Heart left ventricle (tissue), 16 donors: ENCODE measurements around the gene GPR137. TPM values are rescaled to one million over a fixed set of nuclear protein-coding genes. Genes with fewer than 3 reads are reported as not detected.
A peak's percentile ranks its signal among the peaks of the same experiment; 100 is the strongest.

Experiments
- ATAC-seq, 4 donors: fragments of 200-7000 bp; cut with Tn5 transposase; one replicate each; pipeline ENCODE4 v1.9.1; 2020 to 2022; ENCODE audit warnings: moderate library complexity in 4 of 4, mild to moderate bottlenecking in 3 of 4, moderate number of reproducible peaks in 1 of 4
- DNase-seq, 5 donors: peaks; one replicate each; pipeline ENCODE4 v3.0.0-alpha.2; 2020
- H3K27ac ChIP-seq, 12 donors: fragments of 200-600 bp; sonication (generic) in 4 of 12; one replicate each; pipeline versions ENCODE4 v1.5.0 to v1.8.0; 2016 to 2022; ENCODE audit warnings: mild to moderate bottlenecking in 2 of 12
- H3K27me3 ChIP-seq, 9 donors: fragments of 200-600 bp; sonication (generic) in 2 of 9; one replicate each; pipeline versions ENCODE4 v1.5.1 to v1.8.0; 2016 to 2022; ENCODE audit warnings: mild to moderate bottlenecking in 3 of 9
- H3K36me3 ChIP-seq, 9 donors: fragments of 200-600 bp; sonication (generic) in 2 of 9; one replicate each; pipeline versions ENCODE4 v1.5.0 to v1.8.0; 2018 to 2022; ENCODE audit warnings: mild to moderate bottlenecking in 2 of 9
- H3K4me1 ChIP-seq, 12 donors: fragments of 200-600 bp; sonication (generic) in 4 of 12; one replicate each; pipeline versions ENCODE4 v1.5.0 to v1.8.0; 2016 to 2022; ENCODE audit warnings: mild to moderate bottlenecking in 3 of 12
- H3K4me3 ChIP-seq, 12 donors: fragments of 200-600 bp; sonication (generic) in 4 of 12; one replicate each; pipeline versions ENCODE4 v1.5.0 to v1.8.0; 2017 to 2022; ENCODE audit warnings: mild to moderate bottlenecking in 9 of 12, moderate library complexity in 4 of 12
- H3K9me3 ChIP-seq, 12 donors: fragments of 200-600 bp; sonication (generic) in 4 of 12; one replicate each; pipeline versions ENCODE4 v1.5.0 to v1.8.0; 2016 to 2022; ENCODE audit warnings: mild to moderate bottlenecking in 1 of 12
- CTCF ChIP-seq, 12 donors: fragments of 200-600 bp; sonication (generic) in 4 of 12; IDR thresholded peaks; one replicate each; pipeline versions ENCODE4 v1.5.0 to v1.8.0; 2018 to 2022; ENCODE audit warnings: antibody characterized with exemption in 12 of 12, mild to moderate bottlenecking in 5 of 12
- POLR2A ChIP-seq, 2 donors: fragments of 450-650 bp; IDR thresholded peaks; one replicate each; pipeline ENCODE4 v1.6.1; 2017; ENCODE audit warnings: antibody characterized with exemption in 2 of 2, mild to moderate bottlenecking in 2 of 2, moderate library complexity in 2 of 2
- WGBS, 4 donors: extraction: QIAGEN DNeasy Blood & Tissue Kit in 2 of 4; methylation state at CpG; one replicate each; pipeline versions ENCODE4 v1.1.5 to v1.1.7; 2013 to 2018; 5-methylcytosine and 5-hydroxymethylcytosine counted together
- intact Hi-C, 10 donors: fragments of 100-400 bp; cut with DNase I; formaldehyde crosslinking; loops; one replicate each; pipeline versions ENCODE4 v1.11.1 to v1.14.2; 2022
- polyA plus RNA-seq, 2 donors: library from polyadenylated mRNA; stranded (reverse); fragments of 200-250 nt; gene quantifications; one replicate each; pipeline ENCODE4 v1.2.3, GENCODE V29; 2013
- total RNA-seq, 9 donors: library from RNA; depleted of rRNA in 2 of 9; stranded (reverse); fragments of >200 nt in 2 of 9; fragmentation: NEBNext Ultra II Directional in 3 of 9; extraction: Animal tissue kit (Norgen Biotek cat#: 25700) in 3 of 9; gene quantifications; one replicate each; pipeline versions ENCODE4 v1.1.0 to v1.2.4, GENCODE V29; 2016 to 2023
- donor health status: ischemic (EF 13 %, LVEDD 7.1; RV severe dilation, severe dysfunction).
- donor health status: healthy with polysubstance abuse.
- donor health status: DM: no; HTN: yes; CAD: no.
- donor health status: DM: no; HTN: no; CAD: no.
- donor health status: ischemic (EF 25% LVEDD 6.9; RV normal size, moderate dysfunction).
- donor health status: ischemic (EF 25% LVEDD 5.7; RV mildly dilated, moderate dysfunction).
- donor health status: healthy.
- donor health status: DM: yes; HTN: yes; CAD: no.
- donor health status: ischemic (EF 35%, LVEDD 5.7; RV mildly dilated, moderate dysfunction).
- donor health status: nonischemic (EF 11% LVEDD 7.7; RV severe dilation, severe dysfunction).
- donor health status: DM: yes; HTN: yes; CAD: no.
- donor health status: PGD.
- donor health status: ischemic (EF 29% LVEDD 5.4; RV normal size, mild dysfunction).
- donor health status: nonischemic (EF 23%, LVEDD 6.1; RV moderate dilation, normal function).

The GPR137 gene
- total and polyA plus RNA-seq, 11 donors, result 20.2 to 48.3 (median 26.2) TPM

- no peaks in the 10 kb centered on the region for H3K4me1 ChIP-seq
- 89 to 95% (median 90%) methylated on average over 4 of the region's 4 CpGs for WGBS, 4 donors
- intact Hi-C loops, result loop anchor here in 2 of 10 donors (5.0 to 10.0 kb wide), 2 partner anchors 38 to 45 kb away; partner anchors contain the start of genes CATSPERZ (in 1 of the 2) and ESRRA (in 1 of the 2)
Measured at GRCh38 chr11:64259533-64260067, 26.0 kb upstream of the GPR137 start.

DNA sequence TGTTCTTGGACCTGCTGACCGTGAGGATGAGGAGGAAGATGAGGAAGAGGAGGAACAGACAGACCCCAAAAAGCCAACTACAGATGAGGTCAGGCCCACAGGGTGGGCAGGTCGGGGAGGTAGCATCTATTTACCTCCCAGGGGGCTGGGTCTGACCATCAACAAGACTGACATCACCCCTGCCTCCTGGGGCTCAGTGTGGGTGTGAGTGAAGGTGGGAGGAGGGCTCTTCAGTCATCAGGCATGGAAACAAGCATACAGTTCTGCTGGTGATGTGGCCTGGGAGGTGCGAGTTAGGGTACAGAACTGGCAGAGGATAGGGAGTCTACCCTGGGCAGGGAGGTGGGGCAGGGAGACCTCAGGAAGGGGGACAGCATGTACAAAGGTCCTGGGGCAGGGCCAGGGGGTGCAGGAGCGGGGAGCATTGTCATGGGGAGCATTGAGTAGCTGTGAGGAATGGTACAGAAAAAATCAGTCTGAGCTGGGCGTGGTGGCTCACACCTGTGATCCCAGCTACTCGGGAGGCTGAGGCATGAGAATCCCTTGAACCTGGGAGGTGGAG is 25.4 kb upstream of the GPR137 start:
- DNase-seq (peak in 1 of 5 donors; percentile 47), ATAC-seq (no peak)
- no peak overlapping the region for H3K4me3 ChIP-seq
- H3K27me3 ChIP-seq, result no peaks in the 10 kb centered on the region
- peaks cover 0 to 99% (median 82%) of the 10 kb centered on the region in 9 donors for H3K36me3 ChIP-seq
- no peaks in the 10 kb centered on the region for H3K9me3 ChIP-seq
- intact Hi-C loops, result no loop called here
- H3K27ac ChIP-seq, result no peak overlapping the region
- H3K4me1 ChIP-seq, result no peaks in the 10 kb centered on the region
- TF ChIP-seq POLR2A (IDR thresholded peaks at IDR 0.05), result no peak
- no peak for TF ChIP-seq CTCF (IDR thresholded peaks at IDR 0.05)
- 93 to 98% (median 95%) methylated on average over 6 of the region's 6 CpGs for WGBS, 4 donors

More at GRCh38 chr11:64259533-64260067, 26.0 kb upstream of the GPR137 start:
- no peak for TF ChIP-seq POLR2A (IDR thresholded peaks at IDR 0.05)
- no peak for TF ChIP-seq CTCF (IDR thresholded peaks at IDR 0.05)
- Histone ChIP-seq H3K4me3 (no peak overlapping the region), H3K27ac (no peak overlapping the region), H3K9me3 (no peaks in the 10 kb centered on the region), H3K36me3 (peaks cover 0 to 100% (median 84%) of the 10 kb centered on the region in 9 donors), H3K27me3 (no peaks in the 10 kb centered on the region)
- DNase-seq, result no peak
- ATAC-seq, result no peak

DNA sequence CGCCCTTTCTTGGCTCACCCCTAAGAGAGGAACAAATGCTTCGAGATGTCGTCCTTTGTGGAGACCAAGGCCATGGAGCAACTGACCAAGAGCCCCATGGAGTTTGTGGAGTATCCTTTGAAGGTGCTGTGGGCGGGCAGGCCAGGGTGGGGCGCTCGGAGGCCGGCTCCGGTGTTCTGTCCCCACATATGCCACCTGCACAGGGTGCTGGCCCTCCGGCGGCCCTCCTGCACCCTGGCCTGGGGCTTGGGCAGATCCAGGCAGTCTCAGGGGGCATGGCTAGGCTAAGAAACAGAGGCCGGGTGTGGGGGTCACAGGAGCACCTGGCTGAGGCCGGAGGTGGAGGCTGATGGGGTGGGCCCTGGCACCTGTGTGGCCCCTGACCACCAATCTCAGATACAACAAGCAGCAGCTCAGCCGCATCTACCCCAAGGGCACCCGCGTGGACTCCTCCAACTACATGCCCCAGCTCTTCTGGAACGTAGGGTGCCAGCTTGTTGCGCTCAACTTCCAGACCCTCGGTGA is 24.0 kb upstream of the GPR137 start:
- intact Hi-C loops, result no loop called here
- Histone ChIP-seq H3K4me3 (no peak overlapping the region), H3K9me3 (no peaks in the 10 kb centered on the region), H3K27ac (no peak overlapping the region), H3K4me1 (peaks cover 0 to under 1% (median 0%) of the 10 kb centered on the region in 12 donors), H3K27me3 (no peaks in the 10 kb centered on the region), H3K36me3 (peaks cover 0 to 99% (median 82%) of the 10 kb centered on the region in 9 donors)
- 87 to 92% (median 91%) methylated on average over 12 to 18 of the region's 18 CpGs for WGBS, 4 donors
- DNase-seq, result peak in 1 of 5 donors; percentile 31
- TF ChIP-seq POLR2A (IDR thresholded peaks at IDR 0.05) (no peak), CTCF (IDR thresholded peaks at IDR 0.05) (no peak)
- ATAC-seq, result no peak

GRCh38 chr11:64262271-64263002 is 23.2 kb upstream of the GPR137 start:
- peak in 1 of 5 donors; percentile 28 for DNase-seq
- Histone ChIP-seq H3K4me3 (no peak overlapping the region), H3K27me3 (no peaks in the 10 kb centered on the region), H3K27ac (no peak overlapping the region), H3K9me3 (no peaks in the 10 kb centered on the region), H3K36me3 (peaks cover 0 to 96% (median 79%) of the 10 kb centered on the region in 9 donors), H3K4me1 (peaks cover 0 to 9% (median 6%) of the 10 kb centered on the region in 12 donors)
- intact Hi-C loops, result no loop called here
- TF ChIP-seq POLR2A (IDR thresholded peaks at IDR 0.05) (no peak), CTCF (IDR thresholded peaks at IDR 0.05) (no peak)
- no peak for ATAC-seq
- 94 to 96% (median 96%) methylated on average over 25 to 42 of the region's 42 CpGs for WGBS, 4 donors
